GM19372 (cell line): ENCODE results near the gene PHF21B.
"Not testable (repeated sequence)": the region's sequence is repeated elsewhere in the genome, so short reads cannot be mapped to it uniquely, and the experiment has no call there.

Experiments used
- ATAC-seq: cut with Tn5 transposase; IDR thresholded peaks from one replicate; pipeline ENCODE4 v1.9.1; 2021; ENCODE audit warnings: mild to moderate bottlenecking, low read depth, moderate library complexity; ENCODE audit not compliant: unreplicated experiment

Gene PHF21B

DNA sequence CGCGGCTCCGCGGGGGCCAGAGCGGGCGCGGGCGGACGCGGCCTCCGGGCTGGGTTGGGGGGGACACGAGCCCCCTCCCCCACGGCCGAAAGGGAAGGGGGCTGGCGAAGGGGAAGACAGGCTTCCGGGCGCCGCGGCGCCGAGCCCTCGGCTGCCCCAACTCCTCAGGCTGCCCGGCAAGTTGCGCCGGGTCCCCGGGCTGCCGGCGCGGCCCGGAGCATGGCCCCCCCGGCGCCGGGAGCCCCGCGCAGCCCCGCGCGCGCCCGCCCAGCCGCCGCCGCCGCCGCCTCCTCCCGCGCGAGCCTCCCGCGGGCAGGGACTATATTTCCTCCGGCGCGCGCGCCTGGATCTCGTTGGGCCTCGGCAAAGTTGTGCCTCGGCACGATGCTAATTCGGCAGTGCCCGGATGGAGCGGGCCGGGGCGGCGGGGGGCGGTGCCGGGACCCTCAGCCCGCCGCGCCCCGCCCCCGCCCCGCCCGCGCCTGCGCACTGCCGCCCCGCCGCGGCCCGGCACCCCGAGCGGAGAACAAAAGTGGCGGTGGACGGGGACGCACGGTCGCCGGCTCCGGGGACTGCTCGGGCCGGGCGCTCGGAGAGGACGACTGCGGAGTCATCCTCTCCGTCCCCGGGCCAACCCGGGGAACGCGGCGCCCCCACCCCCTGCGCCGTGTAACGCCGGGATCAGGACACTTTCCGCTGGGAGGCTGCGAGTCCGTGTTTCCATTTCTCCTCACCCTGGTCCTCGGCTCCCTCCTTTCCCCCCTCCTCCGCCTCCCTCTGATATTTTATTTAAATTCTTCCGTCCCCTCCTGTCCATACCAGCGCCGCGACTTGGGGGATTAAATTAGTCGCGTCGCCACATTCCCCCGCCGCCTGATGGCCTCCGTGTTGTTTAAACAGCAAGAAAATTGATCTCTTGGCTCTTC lies at the start of gene PHF21B:
Gene PHF21B, minus strand, starts transcription at position 400 of the 926 bp plus-strand sequence. CDS start 456 bp downstream, outside the sequence.
- ATAC-seq, result no peak

DNA sequence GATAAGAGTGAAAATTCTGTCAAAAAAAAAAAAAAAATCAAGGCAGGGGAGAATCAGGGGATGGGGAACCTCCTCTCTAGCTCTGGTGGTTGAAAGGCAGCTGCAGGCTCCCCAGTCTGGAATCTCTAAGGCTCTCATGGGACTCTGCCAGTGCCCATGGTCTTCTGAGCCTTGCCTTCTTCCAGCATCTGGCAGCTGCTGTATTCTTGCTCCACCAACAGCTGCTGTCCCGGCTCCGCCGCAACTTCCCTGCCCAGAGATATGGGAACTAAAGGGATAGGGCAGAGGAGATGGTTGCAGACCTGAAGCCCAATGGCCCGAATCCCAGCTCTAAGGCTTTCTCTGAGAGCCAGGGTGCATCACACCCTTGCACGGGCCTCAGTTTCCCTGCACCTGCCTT lies 49.5 kb upstream of the PHF21B start:
- ATAC-seq, result no peak

DNA sequence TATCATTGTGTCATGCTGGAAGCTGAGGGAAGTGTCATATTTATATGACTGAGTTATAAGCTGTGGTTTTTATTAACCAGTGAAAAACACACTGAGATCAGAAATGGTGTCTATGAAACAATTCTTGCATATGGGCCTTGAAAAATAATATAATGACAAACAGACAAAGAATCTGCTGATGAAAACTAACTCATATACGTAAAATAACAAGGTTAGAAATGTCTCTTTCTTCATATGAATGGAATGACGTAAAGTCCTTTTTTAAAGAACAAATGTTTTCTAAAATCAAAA lies 48.8 kb upstream of the PHF21B start:
- ATAC-seq, result no peak

DNA sequence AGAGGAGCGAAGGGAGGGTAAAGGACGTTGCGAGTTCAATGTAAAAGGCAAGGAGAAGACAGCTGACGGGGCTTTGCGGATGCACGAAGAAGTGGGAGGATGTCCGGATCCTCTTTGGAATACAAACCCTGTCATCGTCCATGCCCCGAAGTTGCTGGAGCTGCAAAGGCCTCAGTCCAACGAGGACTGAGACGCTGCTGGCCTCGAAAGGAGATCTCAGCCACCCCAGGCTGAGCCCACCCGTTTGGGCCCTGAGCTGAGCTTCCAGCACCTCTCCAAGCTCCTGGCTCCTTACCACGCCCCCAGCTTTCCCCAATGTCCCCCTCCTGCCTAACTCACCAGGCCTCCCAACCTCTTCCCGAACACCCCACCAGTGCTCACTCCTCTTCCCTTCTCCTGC lies 46.1 kb upstream of the PHF21B start:
- no peak for ATAC-seq

DNA sequence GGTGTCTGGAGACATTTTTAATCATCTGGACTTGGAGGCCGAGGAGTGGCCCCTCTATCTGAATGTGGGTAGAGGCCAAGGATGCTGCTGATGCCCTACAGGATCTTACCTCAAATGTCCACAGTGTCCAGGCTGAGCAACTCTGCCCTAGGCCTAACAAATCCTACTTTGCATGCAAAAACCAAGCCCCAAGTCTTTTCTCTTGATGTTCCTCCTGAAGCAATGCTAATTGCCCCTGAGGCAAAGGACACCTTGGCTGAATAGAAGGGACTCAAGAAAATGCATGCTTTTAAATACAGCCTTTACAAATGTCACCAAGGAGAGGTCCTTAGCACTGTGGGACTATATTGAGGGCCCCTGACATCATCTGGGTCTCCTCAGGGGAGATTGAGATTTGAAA lies 43.8 kb upstream of the PHF21B start:
- ATAC-seq, result no peak

DNA sequence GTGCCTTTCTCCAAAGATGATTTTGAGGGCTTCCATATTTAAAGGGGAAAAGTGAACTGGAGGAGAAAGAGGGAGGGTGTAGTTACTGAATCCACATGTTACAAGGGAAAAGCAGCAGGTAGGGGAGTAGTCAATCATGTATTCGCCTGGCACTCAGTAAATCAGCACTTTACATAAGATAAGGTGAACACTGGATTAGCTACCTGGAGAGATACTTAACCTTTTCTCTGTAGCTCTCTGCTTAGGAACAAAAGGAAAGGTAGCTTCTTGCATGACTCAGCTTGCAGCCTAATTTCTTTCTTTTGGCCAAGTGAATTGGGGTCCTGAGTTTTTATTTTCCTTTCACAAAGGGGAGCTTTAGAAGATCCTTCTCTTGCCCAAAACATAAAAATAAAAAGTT lies 43.3 kb upstream of the PHF21B start:
- ATAC-seq, result no peak

DNA sequence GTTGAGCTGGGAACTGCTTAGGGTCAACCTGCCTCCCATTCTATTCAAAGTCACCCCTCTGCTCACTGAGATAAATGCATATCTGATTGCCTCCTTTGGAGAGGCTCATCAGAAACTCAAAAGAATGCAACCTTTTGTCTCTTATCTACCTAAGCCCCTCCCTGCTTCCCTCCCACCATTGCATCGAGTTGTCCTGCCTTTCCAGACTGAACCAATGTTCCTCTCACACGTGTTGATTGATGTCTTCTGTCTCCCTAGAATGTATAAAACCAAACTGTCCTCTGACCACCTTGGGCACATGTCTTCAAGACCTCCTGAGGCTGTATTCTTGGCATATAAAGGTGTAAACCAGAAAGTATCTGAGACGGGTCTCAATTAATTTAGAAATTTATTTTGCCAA lies 42.9 kb upstream of the PHF21B start:
- ATAC-seq, result not testable (repeated sequence)

DNA sequence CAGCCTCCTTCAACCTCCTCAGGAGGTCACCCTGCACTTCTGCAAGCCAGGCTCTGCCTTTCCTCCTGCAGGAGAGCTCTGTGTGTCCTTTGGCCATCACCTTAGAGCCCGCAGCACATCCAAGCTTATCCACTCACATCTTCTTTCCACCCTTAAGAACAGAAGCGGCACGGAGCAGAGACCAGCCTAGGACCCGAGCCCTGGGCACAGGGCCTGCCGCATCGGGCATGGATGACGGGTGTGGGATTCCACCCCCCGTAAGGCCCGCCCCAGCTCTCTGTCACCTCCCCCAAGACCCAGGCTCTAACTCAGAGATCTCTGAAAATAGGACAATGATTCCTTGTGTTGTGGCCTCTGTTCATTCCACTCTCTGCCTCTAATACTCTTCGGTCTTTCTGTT lies 42.1 kb upstream of the PHF21B start:
- no peak for ATAC-seq

DNA sequence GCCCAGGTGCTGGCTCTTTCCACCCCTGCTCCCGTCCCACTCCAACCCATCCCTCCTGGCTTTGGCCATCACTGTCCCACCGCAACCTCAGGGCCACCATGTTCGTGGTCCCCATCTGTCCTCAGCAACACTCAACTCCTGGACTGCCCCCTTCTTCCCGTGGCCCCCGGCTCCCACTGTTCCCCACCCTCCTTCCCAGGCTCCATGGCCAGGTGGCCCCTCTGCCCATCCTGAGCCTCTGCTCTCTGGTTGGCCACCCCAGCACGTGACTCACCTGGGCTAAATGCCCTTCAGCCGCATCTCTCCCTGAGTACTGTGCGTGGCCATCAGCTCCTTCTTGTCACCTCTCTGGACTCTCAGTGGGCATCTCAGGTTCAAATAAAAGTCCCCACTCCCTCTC lies 41.6 kb upstream of the PHF21B start:
- no peak for ATAC-seq

DNA sequence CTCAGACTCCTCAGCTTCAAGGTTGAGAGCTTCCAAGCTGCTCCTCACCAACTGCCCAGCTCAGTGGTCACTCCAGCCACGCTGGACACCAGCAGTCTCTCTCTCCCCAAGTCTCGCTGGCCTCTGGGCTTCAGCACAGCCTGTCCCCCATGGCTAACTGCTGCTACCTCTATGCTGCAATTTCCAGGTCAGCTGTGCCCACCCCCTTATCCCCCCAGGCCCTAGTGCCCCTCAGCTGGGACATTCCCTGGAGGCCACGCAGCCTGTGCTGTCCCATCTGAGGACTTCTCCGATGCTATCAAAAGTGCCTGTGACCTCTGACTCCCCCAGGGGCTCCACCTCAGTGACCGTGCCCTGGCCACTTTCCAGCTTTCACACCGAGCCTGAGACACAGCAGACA lies 37.5 kb upstream of the PHF21B start:
- ATAC-seq, result no peak

DNA sequence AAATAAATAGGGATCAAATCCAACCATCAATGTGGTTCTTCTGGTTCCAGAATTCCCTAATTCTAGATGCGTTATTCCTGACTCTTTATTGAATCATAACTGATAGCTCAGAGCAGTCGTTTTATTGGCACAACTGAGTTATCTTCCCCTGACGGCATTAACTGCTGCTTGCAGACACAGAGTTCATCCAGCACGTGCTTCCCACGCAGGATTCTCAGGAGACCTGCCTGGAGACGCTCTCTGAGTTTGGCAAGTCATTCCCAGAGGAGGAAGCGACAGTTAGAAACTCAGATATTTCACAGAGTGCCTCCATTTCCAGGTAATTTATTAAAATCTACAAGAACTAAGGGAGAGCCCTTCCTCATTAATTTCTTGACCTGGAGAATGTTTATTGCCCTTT lies 35.4 kb upstream of the PHF21B start:
- no peak for ATAC-seq

DNA sequence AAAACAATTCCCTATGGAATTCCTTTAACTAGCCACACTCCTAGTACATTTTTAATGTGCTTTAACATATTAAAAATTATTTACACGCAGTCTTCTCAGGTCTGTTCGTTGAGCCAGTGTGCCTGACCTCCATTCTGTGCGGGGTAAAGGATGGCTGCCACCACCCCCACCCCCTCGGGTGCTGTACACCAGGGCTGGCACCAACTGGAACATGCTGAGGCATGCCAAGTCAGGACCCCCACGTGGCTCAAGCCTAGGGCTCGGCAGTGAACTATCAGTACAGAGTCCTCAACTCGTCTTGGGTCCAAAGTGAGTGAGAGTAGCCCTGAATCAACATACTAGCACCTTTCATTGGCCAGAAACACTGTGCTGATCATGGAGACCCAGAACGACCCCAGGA lies 32.5 kb upstream of the PHF21B start:
- ATAC-seq, result no peak

DNA sequence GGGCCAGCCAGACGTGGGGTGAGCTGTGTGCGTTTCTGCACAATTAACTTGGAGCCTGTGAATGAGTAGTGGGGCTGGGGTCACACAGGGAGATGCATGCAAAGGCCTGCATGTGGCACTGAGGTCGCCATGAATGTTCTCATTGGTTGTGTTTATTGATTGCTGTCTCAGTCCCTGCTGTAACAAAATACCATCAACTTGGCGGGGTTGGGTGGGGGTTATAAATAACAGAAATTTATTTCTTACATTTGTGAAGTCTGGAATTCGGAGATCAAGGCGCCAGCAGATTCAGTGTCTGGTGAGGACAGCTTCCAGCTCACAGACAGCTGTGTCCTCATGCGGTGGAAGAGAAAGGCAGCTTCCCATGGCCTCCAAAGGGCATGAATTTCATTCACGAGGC lies 29.3 kb upstream of the PHF21B start:
- no peak for ATAC-seq

DNA sequence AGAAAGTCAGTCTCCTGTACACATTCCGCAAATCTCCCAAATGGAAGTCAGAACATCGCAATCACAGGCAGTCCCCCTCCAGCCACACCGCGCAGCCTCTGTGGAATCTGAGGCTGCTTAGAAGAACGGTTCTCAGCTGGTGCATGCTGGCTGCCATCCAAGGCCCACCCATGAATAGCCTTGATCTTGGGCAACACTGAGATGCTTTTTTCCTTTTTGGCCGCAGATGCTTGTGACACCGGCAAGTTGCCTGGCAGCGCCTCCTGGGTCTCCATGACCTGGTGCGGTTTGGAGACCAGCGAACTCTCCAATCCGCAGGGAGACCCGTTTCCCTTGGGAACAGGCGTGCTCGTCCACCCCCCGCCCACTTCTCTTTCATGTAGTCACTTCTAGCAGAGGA lies 26.3 kb upstream of the PHF21B start:
- ATAC-seq, result no peak

DNA sequence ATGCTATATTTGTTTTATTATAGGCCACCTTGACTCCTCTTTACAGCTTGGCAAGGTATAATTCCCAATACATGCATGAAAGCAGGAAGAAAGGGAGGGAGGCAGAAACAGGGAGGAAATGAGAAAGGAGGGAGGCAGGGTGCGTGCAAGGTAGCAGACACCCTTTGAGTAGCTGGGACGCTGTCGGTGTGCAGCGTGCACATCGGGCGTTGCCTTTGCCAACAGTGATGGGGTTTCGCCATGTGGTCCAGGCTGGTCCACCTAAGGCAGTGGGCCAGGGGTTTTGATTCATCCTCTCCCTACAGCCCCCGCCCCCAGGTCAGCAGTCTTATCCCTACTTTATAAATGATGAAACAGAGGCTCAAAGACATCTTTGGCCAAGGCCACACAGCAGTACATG lies 25.0 kb upstream of the PHF21B start:
- ATAC-seq, result no peak

DNA sequence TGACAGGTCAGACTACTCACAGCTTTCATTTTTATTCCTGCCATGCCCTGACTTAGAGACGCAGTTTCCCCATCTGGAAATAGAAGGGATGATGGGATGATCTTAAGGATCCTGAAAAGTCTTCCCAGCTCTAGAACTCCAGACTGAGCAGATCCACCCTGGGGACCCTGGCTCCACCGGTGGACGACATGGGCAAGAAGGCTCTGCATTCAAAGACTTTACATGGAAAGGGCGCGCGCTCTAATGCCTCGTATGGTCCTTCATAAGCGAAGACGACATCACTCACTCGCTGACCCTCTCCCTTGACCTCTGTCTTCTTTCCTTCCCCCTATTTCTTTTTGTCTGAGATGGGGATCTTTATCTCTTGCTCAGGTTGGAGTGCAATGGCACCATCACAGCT lies 24.4 kb upstream of the PHF21B start:
- no peak for ATAC-seq

DNA sequence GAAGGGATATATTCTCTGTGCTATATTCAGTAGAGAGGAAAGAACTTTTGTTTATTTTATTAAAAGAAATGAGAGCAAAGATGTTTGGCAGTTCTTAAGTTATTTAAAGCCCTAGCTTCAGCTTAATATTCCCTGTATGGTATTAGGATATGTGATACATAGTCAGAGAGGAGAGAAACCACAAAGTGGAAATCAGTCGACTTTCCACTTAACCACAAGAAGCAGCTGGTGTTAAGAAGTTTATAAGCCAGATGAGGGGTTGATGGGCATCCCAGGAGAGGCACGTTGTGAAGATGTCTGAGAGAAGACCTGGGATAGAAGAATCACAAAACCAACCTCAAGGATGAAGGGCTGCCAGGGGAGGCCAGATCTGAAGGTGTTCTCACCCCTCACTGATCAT lies 23.3 kb upstream of the PHF21B start:
- ATAC-seq, result no peak

DNA sequence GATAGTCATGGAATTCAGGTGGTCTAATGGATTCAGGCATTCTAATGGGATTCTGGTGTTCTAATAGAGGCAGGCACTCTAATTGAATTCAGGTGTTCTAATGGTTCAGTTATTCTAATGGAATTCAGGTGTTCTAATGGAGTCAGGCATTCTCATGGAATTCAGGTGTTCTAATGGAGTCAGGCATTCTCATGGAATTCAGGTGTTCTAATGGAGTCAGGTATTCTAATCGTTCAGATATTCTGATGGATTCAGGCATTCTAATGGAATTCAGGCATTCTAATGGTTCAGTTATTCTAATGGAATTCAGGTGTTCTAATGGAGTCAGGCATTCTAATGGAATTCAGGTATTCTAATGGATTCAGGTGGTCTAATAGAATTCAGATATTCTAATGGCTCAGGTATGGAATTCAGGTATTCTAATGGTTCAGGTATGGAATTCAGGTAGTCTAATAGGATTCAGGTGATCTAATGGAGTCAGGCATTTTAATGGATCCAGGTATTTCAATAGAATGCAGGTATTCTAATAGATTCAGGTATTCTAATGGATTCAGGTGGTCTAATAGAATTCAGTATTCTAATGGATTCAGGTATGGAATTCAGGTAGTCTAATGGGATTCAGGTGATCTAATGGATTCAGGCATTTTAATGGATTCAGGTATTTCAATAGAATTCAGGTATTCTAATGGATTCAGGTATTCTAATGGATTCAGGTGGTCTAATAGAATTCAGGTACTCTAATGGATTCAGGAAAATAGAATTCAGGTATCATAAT lies 22.0 kb upstream of the PHF21B start:
- no peak for ATAC-seq

DNA sequence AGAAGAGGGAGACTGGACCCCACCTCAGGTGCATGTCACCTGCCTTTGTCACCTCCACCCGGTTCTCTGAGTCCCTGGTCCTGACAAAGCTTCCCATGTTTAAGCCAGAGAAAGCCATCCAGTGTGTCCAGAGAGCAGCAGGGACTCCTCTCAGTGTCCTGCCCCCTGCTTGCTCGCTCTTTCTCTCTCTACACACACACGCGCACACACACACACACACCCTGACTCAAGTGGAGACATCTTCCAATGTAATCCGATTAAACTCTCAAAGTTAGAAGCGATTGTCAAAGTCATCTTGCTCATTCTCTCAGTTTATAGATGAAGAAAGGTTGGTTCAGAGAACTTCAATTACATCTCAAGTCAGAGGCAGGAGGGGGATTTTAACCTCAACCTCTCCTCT lies 19.7 kb upstream of the PHF21B start:
- ATAC-seq, result no peak

DNA sequence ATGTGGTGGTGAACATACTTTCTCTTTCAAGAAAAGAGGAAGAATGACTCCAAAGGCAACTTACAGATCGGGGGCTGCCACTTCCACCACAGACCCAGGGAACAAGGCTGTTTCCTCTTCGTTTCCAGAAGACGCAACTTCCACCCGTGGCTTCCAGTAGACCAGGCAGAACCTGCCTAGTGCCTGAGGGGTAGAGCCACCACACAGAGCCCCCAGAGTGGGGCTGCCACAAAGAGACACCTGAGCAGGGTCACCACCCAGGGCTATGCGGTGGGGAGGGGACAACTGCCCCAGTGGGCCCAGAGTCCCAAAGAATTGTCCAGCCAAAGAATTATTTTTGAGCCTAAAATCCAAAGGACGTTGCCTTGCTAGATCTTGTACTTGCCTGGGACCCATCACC lies 16.7 kb upstream of the PHF21B start:
- no peak for ATAC-seq

DNA sequence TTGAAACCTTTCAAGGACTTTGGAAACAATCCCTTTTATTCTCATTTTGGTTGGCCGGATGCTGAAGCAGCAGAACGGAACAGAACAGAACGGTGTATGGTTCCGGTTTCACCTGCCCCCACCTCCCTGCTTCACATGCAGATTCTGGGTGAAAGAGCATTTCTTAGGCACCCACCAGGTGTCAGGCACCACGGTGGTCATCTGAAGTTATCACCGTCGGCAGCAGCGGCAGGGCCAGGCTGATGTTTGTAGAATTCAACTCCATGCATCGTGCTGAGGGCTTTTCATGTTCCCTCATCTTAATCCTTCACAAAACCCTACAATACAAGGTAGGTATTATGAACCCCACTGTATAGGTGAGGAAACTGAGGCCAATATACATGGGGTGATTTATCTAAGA lies 13.6 kb upstream of the PHF21B start:
- no peak for ATAC-seq
